ENCODE measurements around the gene NEMP2. TPM values are rescaled to one million over a fixed set of nuclear protein-coding genes. Genes with fewer than 3 reads are reported as not detected.

NEMP2 gene
- total RNA-seq, 1 donor from 2014 or later, result 13.8 TPM

GRCh38 chr2:190505696-190506095, 28.8 kb downstream of the NEMP2 start:
- Mint-ChIP-seq H3K27me3 (ENCODE audit: insufficient read depth, low read depth) (peaks cover 2% of the 10 kb centered on the region), H3K4me3 (no peak overlapping the region), H3K4me1 (peaks cover 4% of the 10 kb centered on the region)

GRCh38 chr2:190504912-190505311, 29.6 kb downstream of the NEMP2 start:
- Mint-ChIP-seq H3K27ac (no peak overlapping the region), H3K4me1 (peaks cover 4% of the 10 kb centered on the region), H3K27me3 (ENCODE audit: insufficient read depth, low read depth) (peaks cover 2% of the 10 kb centered on the region), H3K36me3 (no peaks in the 10 kb centered on the region), H3K9me3 (no peaks in the 10 kb centered on the region), H3K4me3 (no peak overlapping the region)
- Histone ChIP-seq H3K9ac (no peak overlapping the region), H2AFZ (replicated peaks) (no peak overlapping the region), H3K27me3 (no peaks in the 10 kb centered on the region), H3K9me3 (ENCODE audit: low read depth) (no peaks in the 10 kb centered on the region), H3K36me3 (no peaks in the 10 kb centered on the region), H3K4me2 (no peak overlapping the region), H3K4me1 (peaks cover 2% of the 10 kb centered on the region), H3K79me2 (ENCODE audit: low read depth) (no peaks in the 10 kb centered on the region), H3K4me3 (no peak overlapping the region), H3K27ac (no peak overlapping the region), H4K20me1 (ENCODE audit: low read depth) (no peaks in the 10 kb centered on the region), H3F3A (ENCODE audit: low read depth) (no peaks in the 10 kb centered on the region)
- DNase-seq (ENCODE audit: low spot score), result no peak
- TF ChIP-seq CTCF (IDR thresholded peaks at IDR 0.05), result no peak
- TF ChIP-seq EZH2phosphoT487 (IDR thresholded peaks at IDR 0.05), result no peak

More at GRCh38 chr2:190505696-190506095, 28.8 kb downstream of the NEMP2 start:
- Histone ChIP-seq H3F3A (ENCODE audit: low read depth) (no peaks in the 10 kb centered on the region), H3K27me3 (no peaks in the 10 kb centered on the region), H3K36me3 (no peaks in the 10 kb centered on the region), H3K4me3 (no peak overlapping the region), H3K79me2 (ENCODE audit: low read depth) (no peaks in the 10 kb centered on the region), H4K20me1 (ENCODE audit: low read depth) (no peaks in the 10 kb centered on the region), H3K27ac (no peak overlapping the region), H3K4me1 (no peaks in the 10 kb centered on the region), H3K9ac (no peak overlapping the region), H3K9me3 (ENCODE audit: low read depth) (no peaks in the 10 kb centered on the region), H3K4me2 (no peak overlapping the region), H2AFZ (replicated peaks) (no peak overlapping the region)
- Mint-ChIP-seq H3K27ac (no peak overlapping the region), H3K9me3 (no peaks in the 10 kb centered on the region), H3K36me3 (no peaks in the 10 kb centered on the region)
- TF ChIP-seq EZH2phosphoT487 (IDR thresholded peaks at IDR 0.05), result no peak
- no peak for TF ChIP-seq EZH2 (IDR thresholded peaks at IDR 0.05)
- TF ChIP-seq CTCF (IDR thresholded peaks at IDR 0.05), result no peak
- no peak for DNase-seq (ENCODE audit: low spot score)

DNA sequence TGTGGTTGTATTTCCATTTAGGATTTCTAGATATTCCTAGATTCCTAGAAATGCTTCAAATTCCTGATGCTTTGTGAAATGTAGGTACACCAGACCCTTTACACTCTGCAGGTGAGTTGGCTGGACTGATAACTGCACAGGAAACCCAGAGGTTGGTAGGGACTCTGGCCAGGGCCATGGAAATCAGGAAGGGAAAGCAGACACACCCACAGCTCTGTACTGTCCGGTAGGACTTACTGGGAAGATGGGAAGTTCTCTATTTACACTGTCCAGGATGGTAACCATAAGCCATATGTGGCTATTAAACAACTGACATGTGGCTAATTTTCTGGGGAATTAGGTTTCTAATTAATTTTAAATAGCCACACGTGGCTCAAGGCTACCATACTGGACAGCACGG, 31.4 kb downstream of the NEMP2 start:
- Histone ChIP-seq H2AFZ (replicated peaks) (no peak overlapping the region), H3K27me3 (no peaks in the 10 kb centered on the region), H3K36me3 (no peaks in the 10 kb centered on the region), H3K9ac (no peak overlapping the region), H3K4me1 (peaks cover 2% of the 10 kb centered on the region), H3K4me3 (no peak overlapping the region), H3K4me2 (no peak overlapping the region), H3K27ac (no peak overlapping the region), H3K9me3 (ENCODE audit: low read depth) (no peaks in the 10 kb centered on the region), H4K20me1 (ENCODE audit: low read depth) (no peaks in the 10 kb centered on the region), H3K79me2 (ENCODE audit: low read depth) (no peaks in the 10 kb centered on the region), H3F3A (ENCODE audit: low read depth) (no peaks in the 10 kb centered on the region)
- TF ChIP-seq EZH2 (IDR thresholded peaks at IDR 0.05), result no peak
- Mint-ChIP-seq H3K27me3 (ENCODE audit: insufficient read depth, low read depth) (peaks cover 2% of the 10 kb centered on the region), H3K4me1 (peaks cover 4% of the 10 kb centered on the region), H3K4me3 (no peak overlapping the region), H3K36me3 (no peaks in the 10 kb centered on the region), H3K9me3 (no peaks in the 10 kb centered on the region), H3K27ac (no peak overlapping the region)
- DNase-seq (ENCODE audit: low spot score), result no peak

- no peak overlapping the region for H3K27ac ChIP-seq
- H3K79me2 ChIP-seq (ENCODE audit: low read depth), result no peaks in the 10 kb centered on the region
- DNase-seq (ENCODE audit: low spot score), result no peak
- Mint-ChIP-seq H3K27me3 (ENCODE audit: insufficient read depth, low read depth) (peaks cover 2% of the 10 kb centered on the region), H3K36me3 (no peaks in the 10 kb centered on the region), H3K27ac (no peak overlapping the region), H3K4me1 (peaks cover 10% of the 10 kb centered on the region), H3K9me3 (no peaks in the 10 kb centered on the region), H3K4me3 (no peak overlapping the region)
- H3K4me3 ChIP-seq, result no peak overlapping the region
- H3K36me3 ChIP-seq, result no peaks in the 10 kb centered on the region
- H3K9me3 ChIP-seq (ENCODE audit: low read depth), result no peaks in the 10 kb centered on the region
- no peak overlapping the region for H3K9ac ChIP-seq
- no peak overlapping the region for H3K4me2 ChIP-seq
- peaks cover 2% of the 10 kb centered on the region for H3K4me1 ChIP-seq
- H4K20me1 ChIP-seq (ENCODE audit: low read depth), result no peaks in the 10 kb centered on the region
- no peak for TF ChIP-seq EZH2phosphoT487 (IDR thresholded peaks at IDR 0.05)
- TF ChIP-seq CTCF (IDR thresholded peaks at IDR 0.05), result no peak
- TF ChIP-seq EZH2 (IDR thresholded peaks at IDR 0.05), result no peak
- no peaks in the 10 kb centered on the region for H3F3A ChIP-seq (ENCODE audit: low read depth)
- no peak overlapping the region for H2AFZ ChIP-seq (replicated peaks)
- H3K27me3 ChIP-seq, result no peaks in the 10 kb centered on the region
These were observed 32.7 kb downstream of the NEMP2 start for GRCh38 chr2:190501702-190502407.
